Stimulated activated CD8-positive, alpha-beta memory T cell treated with anti-CD3 and anti-CD28 coated beads, Interleukin-12 subunit alpha, Interleukin-12 subunit beta, amount 100 ng/mL, for 24 hours (primary cell): Measurements from ENCODE around the gene SCG5.

ENCODE experiments used
- DNase-seq: peaks from one replicate; pipeline ENCODE4 v3.0.0-alpha.2; 2020; ENCODE audit errors: extremely low read depth

Gene SCG5

DNA sequence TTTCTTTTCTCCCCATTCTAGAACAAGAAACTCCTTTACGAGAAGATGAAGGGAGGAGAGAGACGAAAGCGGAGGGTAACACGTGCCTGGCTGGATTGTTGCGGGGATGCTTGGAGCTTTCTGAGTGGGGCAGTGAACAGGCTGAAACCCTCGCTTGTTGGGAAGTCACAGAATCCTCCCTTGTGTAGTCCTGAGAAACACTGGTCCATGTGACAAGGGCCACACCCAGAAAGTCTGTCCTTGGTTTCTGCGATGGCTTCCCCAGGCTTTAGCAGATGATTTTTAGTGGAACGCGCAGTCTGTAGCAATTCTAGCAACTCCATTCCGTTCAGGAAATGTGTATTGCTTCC lies 50.2 kb downstream of the SCG5 start:
- DNase-seq = no peak

DNA sequence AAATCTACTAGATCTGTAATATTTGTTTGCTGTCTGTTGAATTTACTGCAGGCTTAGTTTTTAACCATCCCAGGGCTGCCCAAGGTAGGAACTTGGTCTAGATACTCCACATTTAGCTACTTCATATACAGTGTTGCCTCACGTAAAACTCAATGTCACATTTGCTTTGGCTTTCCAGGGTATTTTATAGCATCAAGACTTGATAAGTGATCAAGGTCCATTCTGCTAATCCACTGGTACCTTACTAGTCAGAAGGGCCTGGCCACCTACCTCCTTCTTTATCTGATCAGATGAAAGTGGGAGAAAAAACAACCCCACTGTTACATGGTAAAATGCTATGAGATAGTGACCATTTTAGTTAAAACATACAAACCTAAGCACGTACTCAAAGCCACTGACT lies 50.8 kb downstream of the SCG5 start:
- no peak for DNase-seq

DNA sequence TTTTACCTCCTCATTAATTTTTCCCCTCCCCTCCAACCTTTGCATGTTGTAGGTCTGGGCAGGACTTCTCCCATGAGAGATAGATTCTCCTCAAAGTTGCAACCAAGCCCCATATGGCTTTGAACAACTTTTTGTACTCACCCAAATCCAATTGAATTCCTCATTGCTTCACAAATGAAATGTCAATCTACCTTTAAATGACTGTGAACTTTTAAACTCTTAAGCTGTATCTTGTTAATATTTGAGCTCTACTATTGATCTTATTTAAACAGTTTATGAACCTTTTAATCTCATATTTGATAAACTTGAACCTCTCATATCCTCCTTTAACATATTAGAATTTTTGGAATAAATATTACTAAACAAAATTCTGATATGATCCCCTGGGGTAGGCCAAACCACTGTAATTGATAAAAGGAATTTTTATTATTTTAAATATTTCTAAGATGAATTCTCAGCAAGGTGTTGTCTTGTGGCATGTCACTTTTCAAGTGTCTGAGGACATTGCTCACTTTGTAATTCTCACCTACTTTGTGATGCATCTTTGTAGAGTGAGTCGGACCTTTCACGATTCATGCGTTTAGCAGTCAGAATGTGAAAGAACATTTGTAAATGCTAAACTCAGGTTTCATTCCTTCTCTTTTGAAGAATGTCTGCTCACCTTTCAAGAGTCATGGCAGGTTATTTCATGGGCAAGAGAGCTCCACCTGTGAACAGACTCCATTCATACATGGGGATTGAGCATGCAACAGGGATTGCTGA lies 52.9 kb downstream of the SCG5 start:
- no peak for DNase-seq

DNA sequence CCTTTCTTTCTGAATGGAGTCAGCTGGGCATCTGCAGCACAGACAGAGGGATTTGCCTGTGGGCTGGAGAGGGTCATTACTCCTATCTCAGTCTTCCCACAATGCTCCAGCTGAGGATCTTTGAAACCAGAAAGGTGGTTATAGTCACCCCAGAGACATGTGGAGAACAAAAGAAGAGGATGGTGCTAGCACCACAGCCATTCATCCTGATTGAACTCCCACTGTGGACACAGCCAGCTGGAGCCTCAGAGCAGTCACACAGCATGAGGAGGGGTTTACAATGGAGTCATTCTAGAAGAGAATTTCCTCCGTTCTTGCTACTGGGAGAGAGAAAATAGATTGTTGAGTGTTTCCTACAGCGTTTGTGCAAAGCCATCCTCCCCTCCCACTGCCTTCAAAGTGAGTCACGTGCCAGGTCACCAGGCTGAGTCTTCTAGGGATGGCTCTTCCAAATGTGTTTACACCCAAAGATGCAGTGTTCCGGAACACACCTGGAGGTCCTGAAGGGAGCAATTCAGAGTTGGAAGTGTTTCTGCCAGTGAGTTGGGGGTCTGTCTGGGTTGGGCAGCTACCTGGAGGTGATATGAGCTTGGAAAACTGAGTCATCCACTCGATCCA lies 57.4 kb downstream of the SCG5 start:
- DNase-seq = no peak

DNA sequence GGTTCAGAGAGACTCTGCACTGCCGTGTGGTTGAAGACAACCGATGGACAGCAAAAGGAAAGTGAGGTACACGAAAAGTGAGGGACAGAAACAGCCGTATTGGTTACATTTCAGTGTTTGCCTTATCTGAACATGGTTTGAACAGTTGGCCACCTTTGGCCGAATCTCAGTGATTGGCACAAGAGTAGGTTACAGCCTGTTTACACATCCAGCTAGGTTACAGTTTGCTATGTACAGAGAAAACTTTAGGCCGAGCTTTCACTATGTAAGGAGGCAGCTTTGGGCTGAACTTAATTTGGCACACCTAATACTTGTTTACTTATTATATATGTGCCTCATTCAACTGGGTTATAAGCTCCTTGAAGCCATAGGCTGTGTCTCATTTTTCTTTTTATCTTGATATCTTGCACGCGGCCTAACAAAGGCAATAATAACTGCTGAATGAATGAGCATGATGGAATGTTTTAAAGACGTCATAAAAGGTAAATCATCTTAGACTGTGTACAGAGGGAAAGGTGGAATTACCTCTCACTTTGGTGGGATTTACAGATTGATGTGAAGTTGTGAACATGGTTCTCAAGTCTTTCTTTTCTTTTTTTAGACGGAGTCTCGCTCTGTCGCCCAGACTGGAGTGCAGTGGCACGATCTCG lies 59.1 kb downstream of the SCG5 start:
- DNase-seq = no peak

DNA sequence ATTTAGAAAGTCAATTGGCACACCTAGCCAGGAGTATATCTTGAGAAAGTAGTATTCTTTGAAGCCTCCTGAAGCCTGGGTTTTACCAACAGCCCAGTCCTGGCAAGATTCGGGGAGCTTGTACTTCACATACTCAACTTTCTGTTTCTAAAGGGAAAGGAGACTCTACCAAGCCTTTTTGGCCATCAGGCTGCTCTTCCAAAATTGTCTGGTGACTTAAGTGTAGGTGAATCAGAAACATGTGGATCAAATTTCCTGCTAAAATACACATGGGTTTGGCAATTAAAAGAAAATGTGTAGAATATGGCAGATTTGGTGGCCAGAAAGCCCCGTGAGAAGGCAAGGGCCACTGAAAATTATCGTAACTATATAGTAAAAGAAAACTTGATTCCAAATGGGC lies 60.4 kb downstream of the SCG5 start:
- no peak for DNase-seq

DNA sequence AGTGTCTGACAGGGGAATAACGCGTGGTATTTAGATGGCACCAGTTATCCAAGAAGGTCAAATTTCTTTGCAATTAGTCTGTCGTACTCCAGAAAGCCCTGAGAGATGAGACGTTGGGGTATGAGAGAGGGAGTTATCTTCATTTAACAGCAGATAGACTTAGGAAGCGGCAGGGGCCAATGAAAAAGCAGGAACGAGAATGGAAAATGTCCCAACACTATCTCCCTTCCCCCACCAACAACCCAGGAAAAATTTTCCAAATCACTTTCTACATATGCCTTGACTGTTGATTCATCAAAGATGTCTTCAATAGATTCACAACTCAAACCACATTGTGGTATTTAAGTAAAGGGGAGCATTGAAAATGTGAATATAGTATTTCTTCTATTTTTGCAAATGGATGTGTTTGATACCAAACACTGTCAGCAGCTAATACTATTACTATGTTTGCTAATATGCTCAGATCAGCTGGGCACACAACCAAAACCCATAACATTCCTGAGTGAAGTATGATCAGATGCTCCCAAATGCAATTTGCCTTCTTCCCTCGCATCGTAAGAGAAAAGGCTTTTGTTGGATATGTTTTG lies 63.0 kb downstream of the SCG5 start:
- DNase-seq = no peak

DNA sequence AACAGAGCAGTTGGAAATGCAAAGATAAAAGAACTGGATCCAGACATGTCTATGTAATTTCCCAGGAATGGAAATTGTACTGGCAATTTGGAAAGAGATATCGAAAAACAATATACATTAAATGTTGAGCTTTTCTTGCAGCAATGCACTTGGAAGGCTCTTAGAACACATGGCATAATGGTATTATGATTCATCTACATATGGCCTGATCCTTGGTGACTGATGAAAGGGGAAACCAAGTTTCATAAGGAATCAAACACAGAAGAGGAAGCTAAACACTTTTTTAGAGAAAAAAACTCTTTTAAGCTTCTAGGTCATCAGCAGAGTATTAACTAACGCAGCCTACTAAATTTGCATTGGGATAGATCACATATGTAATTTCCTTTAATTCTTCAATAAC lies 63.9 kb downstream of the SCG5 start:
- no peak for DNase-seq

DNA sequence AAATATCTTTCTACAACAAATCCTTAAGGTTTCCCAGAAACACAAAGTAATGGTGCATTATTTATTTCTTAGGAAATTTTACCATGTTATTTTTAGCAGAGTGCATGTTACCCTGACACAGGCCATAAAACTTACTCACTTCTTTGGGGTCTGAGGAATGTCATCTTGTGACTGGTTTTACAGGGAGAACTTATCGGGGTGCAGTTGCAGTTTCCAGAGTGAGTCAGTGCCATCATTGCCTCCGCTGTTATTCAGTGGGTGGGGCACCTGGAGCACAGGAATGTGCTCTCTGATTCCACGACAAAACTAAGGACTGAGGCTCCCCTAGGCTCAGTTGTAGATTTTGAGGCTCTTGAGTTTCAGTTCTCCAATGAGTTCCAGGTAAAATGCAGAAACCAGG lies 65.2 kb downstream of the SCG5 start:
- DNase-seq = no peak

DNA sequence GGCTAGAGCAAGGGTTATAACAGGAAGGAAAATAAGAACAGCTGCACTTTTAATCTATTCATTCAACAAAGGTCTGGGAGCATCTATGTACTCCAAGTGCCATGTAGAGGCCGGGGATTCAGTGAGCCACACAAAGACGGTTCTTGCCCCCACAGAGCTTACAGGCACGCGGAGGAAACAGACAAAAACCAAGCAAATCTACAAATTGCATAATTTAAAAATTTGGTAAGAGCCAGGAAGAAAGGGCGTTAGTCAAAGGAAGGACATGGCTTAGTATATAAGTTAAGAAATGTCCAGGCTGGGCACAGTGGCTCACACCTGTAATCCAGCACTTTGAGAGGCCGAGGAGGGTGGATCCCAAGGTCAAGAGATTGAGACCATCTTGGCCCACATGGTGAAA lies 65.9 kb downstream of the SCG5 start:
- DNase-seq = no peak

DNA sequence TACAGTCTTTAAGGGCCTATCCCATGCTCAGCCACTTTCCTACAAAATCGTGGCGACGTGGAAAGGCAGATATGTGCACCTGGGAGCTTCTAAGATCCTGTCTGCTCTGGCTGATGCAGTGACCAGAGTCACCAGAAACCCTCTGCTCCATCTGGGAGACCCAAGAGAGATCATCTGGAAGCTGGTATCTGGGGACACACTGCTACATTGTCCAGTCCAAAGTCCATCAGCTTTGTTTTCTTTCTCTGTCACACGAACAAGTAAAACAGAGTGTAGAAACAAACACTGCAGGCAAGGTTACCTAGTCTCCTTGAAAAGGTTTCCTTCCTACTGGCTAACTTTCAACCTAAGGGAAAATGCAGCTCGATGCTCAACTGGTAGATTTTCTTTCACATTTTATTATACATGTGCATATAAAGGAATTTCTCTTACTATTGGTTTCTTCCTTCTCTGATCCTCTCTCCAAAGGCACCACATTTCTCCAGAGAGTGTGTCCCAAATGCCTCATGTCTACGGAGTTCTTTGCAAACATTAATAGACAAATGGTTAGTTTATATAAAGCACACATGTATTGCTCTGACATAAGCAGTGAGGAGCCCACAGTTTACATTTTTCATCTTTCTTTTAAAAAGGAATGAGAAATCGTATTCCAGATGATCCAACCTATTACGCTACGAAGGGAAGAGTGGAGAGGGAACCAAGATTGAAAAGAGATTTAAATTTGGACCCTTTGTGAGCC lies 68.0 kb downstream of the SCG5 start:
- DNase-seq = no peak

DNA sequence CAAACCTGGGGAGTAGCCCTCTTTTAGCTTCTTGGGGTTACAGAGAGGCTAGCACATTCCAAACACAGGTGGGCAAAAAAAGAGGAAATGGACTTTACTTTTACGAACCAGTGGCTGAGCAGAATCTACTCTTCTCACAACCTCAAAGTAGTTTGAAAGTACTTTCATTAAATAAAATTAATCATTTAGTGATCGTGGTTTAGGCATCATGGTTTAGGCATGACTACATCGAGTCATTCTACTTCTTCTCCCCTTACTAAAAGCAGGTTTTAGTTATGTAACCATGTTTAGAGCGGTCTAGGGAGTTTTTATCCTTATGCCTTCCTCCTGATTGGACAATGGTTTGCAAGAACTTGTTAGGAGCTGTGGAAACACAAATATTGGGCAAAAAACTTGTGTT lies 73.8 kb downstream of the SCG5 start:
- no peak for DNase-seq

DNA sequence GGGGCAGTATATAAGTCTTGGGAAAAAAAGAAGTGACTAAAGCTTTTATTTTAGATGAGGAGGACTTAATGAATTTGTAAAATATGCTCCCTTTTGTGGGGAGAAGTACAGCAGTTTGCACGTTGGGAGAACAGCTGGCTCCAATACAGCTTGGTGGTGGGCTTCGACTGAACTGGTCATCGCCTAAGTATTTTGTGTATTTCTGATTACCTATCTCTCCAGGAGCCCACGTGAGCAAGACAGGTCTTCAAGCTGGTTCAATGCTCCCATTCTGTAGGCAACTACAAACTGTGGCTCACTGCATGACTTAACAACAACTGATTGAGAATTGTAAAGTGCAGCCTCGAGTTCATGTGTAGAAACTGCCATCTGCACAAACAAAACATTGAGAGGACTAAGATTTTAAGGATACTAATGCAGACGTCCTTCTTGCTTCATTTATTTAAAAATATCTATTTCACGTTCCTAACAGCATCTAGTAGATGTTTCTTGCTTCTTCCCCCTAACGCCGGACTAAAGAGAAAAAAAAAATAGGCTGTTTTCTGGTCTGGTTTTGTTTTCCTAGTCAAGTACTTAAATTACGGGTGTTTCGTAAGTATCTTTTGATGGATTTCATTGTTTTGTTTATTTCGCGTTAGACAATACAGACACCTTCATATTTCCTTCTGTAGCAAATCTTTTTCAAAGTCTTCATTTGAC lies 74.9 kb downstream of the SCG5 start:
- DNase-seq = no peak

DNA sequence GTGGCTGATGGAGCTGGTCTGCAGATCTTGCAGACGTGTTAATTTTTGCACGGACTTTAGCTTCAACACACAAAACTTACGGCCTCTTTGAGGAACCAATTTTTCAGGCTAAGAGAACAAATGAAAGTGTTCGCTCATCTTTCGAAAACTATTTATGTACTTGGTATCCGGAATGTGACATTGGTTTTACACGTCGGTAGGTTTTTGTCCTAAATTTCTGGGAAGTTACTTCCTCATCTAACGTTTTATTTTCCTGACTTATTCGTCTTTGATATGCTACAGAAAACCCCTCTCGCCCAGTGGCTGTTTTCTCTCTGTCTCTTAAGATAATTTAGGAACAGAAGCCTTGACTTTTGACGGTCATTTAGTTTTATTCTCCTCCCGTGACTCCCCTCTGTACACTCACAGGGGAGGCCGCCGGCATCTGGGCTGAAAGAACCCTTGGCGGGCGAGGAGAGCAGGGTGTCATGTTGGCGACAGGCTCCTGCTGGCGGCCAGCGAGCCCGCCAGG lies 75.5 kb downstream of the SCG5 start:
- no peak for DNase-seq

DNA sequence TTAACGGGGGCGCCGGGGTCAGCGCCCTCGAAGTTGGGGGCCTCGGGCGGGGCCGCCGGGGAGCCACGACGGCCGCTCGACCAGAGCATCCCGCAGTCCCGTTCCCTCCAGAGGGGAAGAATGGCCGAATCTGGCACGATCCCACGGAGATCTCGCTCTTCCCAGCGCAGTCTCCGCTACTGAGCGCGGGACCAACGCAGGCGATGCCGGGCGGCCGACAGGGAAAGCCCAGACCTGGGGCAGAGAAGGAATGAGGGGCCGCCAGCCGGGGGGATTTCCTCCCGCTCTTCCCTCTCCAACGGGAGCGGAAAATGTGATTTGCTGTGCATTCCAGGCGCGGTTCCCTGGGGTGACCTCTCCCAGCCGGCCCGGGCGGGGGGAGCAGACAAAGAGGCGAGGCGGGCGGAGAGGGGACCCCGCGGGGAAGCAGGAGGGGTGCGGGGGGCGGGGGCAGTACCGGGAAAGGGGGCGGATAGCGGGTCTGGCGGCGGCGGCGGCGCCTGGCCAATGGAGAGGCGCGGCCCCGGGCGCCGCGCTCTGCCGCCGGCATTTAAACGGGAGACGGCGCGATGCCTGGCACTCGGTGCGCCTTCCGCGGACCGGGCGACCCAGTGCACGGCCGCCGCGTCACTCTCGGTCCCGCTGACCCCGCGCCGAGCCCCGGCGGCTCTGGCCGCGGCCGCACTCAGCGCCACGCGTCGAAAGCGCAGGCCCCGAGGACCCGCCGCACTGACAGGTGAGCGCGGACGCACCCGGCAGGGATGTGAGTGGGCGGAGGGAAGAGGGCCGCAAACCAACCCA lies 76.1 kb downstream of the SCG5 start, which contains the start of gene GREM1:
Gene GREM1, plus strand, starts transcription at position 579 of the 801 bp plus-strand sequence. CDS start 12,687 bp downstream, outside the sequence.
- no peak for DNase-seq

DNA sequence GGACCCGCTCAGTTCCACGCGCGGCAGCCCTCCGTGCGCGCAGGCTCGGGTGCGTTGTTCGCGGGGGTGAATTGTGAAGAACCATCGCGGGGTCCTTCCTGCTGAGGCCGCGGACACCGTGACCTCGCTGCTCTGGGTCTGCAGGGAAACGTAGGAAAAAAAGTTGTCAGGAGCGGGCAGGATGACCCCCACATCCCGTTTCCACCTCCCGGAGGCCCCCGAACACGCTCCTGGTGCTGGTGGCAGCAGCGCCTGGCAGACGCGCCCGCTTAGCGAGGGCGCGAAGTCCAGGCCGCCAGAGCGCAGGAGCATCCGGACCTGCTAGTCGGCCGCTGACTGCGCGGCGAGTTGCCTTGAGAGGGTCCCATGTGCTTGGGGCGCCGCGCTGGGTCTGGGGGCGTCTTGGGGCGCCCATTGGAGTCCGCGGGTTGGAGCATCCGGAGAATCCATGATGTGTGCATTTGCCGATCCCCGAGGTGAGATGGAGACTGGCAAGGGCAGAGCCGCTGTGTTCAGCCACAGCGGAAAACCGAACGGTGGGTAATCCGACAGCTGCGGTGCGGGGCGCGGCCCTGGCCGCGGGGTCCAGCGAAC lies 76.8 kb downstream of the SCG5 start:
- DNase-seq = no peak

DNA sequence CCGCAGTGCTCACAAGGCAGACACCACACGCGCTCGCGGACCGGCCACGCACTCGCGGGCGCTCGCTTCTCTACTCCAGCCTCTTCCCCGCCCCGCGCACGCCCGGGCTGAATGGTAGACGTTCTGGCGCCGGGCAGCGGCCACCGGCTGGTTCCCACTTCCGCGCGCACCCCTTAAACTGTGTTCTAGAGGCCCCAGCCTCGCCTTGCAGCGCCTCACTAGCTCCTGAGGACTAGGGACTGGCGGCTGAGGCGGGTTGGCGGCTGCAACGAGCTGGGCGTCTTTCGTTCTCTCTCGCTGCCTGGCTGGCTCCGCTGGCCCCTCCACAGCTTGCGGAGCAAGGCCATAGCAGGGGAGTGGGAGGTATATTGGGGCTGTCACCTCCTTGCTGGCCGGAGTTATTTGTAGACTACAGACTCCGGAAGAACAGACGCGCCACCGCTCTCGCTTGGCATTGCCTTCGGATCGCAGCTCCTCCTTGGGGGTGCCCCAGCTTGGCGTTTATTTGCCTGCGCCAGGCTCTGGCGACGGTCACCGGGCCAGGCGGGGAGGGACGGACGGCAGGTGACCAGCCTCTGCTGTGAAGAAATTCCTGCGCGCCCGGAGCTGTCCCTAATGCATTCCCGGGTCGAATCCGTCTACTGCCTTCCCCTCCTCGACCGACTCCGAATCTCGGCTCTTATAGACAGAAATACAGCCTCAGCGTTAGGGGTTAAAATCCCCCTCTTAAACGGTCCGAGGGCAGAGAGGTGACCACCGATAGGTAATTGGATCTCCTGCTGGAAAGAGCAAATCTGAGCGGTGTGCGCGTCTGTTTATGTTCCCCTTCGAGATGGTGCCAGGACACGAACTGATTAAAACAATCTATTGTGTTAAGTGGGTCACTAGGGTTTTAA lies 77.6 kb downstream of the SCG5 start:
- no peak for DNase-seq

DNA sequence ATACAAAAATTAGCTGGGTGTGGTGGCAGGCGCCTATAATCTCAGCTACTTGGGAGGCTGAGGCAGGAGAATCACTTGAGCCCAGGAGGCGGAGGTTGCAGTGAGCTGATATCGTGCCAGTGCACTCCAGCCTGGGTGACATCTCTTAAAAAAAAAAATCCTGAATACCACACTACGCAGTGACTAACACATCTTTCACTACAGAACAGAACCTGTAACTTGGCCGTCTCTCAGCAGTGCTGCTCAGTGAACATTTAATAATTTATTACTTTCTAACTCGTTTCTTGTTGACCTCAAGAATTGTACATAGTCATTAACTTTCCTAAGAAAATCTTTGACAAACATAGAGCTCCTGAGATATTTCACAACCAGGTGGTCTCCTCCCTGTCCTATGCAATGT lies 80.1 kb downstream of the SCG5 start:
- DNase-seq = no peak

DNA sequence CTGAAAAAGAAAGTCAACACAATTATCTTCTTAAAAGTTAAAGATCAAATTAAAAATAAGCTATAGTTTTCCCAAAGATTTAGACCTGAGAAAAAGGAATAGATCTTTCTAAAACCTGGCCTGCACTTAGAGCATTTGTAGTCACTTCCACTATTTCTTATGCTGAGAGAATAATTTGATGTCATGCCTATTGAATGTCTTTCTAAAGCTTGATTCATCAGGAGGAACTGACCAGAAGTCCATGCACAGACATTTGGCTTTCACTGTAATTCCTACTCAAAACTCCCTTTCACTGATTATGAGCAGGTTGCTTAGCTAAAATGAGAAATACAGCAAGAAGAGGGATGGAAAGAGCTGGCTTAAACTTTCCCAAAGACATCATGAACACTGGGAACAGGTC lies 80.6 kb downstream of the SCG5 start:
- no peak for DNase-seq
